T-helper 22 cell (primary cell): ENCODE results near the gene KLF13.

ENCODE experiments used
- DNase-seq: peaks from one replicate; pipeline ENCODE4 v3.0.0-alpha.2; 2020; ENCODE audit warnings: low read depth

The KLF13 gene

DNA sequence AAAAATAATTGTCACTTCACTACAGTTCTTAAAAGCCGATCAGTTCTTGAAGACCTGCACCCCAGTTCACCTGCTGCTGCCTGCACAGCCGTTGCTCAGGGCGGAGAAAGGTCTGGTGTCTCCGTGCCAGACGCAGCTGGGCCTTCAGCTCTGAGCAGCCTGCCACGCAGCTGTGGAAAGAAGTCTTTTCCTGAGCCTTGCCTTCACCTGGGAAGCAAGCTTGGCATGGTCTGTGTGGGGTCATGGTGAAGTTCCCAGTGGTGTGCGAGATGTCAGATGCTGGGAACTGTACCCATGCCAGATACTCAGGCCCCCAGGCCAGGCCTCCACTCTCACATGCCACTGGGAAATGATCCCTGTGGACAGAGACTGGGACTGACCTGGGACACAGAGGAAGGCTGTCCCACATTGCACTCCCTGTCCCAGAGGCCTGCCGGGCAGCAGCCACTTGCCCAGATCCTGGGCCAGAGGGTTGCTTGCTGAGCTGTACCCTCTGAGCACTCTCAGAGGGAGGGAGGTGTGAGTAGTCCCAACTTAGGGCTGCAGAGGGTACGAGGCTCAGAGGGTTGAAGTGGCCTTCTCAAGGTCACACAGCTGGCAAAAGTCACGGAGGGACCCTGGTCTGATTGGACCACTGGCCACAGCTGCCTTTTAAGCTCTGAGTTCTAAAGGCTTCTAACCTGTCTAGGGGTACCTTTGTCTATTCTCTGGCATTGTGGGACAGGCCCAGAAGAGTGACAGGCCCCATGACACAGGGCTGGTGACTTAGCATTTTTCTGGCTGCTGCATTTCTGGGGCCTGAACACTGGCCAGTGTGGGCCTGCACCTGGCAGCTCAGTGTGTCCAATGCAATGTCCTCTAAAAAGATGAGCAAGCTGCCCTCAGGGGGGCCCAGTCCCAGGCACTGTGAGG, 55.4 kb downstream of the KLF13 start:
- no peak for DNase-seq

DNA sequence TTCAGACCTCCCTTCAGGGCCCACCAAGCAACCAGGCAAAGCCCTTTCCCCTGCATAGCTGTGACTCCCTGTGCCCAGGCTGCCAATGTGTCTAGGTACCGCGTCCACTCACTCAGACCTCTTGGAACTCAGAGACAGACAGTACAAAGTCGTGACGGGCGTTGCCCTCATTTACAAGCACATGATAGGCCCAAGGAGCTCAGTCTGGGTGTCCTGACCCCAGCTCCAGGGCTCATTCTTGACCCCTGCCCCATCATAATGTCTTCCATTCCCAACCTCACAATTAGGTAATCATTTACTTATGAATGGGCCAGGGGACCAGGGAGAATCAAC, 56.0 kb downstream of the KLF13 start:
- DNase-seq: no peak

DNA sequence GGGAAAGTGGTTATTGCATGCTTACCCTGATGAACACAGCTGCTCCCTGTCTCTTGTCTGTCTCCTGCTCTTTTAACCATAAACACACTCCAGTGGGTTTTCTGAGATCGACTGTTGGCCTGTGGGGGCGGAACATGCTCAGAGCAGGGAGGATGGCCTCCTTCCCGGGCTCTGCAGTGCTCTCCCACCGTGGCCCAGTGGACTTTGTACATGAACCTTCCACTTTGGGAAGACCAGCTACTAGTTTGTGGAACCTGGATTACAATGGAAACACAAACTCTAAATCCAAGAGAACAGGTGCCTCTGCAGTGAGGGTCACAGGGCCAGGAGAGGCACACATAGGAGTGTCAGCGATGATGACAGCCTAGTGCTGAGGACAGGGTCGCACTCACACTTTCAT, 56.5 kb downstream of the KLF13 start:
- no peak for DNase-seq

DNA sequence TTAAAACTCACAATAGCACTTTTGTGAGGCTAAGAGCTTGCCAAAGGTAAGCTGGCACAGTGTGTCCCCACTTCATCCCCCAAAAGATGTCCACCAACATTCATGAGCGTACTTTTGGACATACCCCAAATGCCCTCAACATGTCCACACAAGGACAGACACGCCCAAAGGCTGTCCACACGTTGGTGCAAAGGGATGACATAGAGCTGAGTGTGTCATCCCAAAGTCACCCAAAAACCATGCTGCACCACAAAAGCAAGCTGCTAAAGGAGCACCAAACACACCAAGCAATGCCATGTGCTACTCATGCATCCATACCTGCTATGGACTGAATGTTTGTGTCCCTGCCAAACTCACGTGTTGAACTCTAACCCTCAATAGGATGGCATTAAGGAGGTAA, 57.9 kb downstream of the KLF13 start:
- DNase-seq: no peak

DNA sequence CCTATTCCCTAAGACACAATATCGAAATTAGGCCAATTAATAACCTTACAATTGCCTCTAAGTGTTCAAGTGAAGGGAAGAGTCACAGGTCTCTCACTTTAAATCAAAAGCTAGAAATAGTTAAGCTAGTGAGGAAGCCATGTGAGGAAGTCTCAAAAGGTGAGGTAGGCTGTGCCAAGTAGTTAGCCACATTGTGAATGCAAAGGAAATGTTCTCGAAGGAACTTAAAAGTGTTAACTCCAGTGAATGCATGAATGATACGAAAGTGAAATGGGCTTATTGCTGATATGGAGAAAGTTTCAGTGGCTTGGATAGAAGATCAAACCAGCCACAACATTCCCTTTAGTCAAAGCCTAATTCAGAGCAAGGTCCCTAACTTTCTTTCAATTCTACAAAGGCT, 59.1 kb downstream of the KLF13 start:
- no peak for DNase-seq

DNA sequence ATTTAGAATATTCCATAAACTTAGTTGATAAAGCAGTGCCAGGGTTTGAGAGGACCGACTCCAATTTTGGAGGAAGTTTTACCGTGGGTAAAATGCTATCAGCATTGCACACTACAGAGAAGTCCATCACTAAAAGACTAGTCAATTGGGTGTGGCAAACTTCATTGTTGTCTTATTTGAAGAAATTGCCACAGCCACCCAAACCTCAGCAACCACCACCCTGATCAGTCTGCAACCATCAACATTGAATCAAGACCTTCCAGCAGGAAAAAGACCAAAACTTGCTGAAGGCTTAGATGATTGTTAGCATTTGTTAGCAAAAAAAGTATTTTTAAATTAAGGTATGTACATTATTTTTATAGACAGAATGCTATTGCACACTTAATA, 60.5 kb downstream of the KLF13 start:
- no peak for DNase-seq

DNA sequence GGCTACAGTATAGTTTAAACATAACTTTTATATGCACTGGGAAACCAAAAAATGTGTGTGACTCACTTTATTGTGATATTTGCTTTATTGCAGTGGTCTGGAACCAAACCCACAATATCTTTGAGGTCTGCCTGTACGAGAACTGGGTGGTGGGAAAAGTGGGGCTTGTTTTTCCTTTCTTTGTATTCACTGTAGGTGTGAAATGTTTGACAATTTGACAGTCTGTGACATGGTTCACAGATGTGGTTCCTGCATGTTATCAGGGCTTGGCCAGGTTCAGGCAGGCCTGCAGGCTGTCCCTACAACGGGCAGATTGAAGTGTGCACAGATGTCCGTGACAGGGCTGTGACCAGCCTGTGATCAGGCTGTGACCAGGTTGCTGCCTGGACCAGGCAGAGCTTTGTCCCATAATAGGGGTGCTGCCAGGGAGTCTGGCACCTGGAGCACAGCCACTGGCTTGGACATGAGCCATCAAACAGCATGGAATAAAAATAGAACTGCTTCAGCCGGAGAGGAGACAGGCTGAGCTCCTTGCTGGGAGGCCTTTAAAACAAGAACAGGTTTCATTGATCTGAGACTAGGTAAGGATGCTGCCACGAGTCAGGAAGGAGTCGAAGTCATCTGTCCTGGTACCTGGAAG, 61.0 kb downstream of the KLF13 start:
- DNase-seq: no peak

DNA sequence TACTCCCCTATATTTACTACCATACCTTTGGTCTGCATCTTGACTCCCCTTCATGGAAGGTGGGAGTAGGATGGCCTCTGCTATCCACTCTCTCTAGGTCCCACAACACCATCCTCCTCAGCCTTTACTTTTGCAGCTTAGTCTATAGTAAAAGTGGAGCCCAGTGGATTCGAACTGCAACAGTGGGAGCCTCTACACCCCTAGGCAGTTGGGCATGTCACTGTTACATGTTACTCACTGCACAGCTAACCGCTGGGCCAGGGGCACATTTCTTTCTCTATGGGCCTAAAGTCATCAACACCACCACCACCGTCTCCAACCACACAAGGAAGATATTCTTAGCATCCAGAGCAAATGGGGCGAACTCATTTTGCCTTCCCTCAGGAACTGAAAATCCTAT, 62.9 kb downstream of the KLF13 start:
- DNase-seq: no peak

DNA sequence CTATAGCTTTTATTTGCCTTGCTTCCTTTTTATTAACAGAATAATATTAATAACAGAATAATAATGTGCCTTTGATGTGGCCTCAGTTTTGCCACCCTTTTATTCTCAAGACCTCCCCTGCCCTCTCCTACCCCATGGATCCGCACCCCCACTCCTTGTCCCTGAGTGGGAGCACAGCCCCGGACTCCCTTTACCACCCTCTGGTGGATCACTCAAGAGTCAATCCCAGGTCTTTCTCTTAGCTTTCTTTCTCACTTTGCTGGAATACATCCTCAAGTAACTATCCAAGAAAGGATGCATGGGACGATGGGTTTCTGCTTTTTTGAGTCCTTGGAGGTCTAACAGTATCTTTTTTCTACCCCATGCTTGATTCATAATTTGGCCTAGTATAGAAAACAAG, 63.4 kb downstream of the KLF13 start:
- DNase-seq: no peak

DNA sequence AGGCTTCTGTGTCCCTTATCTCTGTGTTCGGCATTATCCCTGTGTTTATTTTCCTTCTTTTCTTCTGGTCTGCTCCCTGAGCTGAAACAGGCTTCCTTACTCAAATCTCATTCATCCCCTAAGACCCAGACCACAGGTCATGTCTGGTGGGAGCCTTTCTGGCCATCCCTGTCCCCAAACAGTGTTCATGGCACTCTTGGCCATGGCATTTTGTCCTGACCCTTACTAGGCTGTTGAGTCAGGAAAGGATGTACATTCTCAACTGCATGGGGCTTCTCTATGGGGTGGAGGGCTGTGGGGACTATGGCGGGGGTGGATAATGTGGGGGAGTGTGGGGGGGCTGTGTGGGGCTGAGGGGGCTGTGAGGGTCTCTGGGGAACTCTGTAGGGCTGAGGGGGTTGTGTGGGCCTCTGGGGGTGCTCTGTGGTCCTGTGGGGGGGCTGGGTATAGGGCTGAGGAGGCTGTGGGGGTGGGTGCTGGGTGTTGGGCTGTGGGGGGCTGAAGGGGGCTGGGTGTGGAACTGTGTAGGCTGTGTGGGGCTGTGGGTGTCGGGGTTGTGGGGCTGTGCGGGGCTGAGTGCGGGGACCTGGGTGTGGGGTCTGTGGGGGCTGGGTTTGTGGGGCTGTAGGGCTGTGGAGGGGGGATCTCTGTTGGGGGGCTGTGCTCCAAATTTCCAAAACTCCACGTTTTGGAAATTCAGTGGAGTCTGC, 64.3 kb downstream of the KLF13 start:
- DNase-seq: no peak

DNA sequence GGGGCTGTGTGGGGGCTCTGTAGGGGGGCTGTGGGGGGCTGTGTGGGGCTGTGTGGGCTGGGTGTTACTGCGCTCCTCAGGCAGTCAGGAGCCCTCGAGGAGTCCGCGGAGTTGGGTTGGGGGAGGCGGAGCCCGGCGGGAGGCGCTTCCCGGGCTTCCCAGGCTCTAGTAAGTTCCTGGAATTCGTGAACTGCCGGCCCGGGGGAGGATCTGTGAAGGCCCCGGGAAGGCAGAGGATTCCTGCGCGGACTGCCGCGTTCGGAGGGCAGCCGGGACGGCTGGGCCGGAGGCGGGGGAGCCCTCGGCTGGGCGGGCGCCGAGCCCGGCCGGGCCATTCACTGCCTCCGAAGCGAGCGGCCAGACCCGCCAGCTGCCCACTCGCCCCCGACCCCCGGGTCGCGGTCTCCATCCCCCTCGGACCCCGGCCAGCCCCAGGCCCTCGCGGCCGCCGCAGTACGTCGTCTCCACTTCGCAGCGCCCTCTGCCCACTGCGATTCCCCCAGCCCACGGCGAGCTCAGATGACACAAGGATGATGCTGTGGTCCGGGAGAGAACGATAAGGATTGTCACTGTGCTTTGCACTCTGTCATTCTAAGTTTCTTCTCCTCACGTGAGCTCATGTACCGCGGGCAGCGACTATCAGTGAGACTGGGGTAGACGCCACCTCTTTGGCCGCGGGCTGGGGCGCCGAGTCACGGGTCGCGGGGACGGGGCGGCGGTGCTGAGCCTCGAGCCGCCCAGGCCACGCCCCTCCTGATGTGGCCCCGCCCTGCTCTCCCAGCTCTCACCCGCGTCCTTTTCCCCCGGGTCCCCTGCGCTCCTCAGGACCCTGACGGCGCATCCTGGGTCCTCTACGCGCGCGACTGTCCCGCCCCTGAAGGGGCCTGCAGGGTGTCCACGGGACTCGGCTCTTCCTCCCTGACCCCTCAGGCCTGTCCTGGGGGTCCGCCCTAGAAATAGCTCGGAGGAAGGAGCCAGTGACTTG, 65.3 kb downstream of the KLF13 start:
- peak; percentile 71 for DNase-seq

DNA sequence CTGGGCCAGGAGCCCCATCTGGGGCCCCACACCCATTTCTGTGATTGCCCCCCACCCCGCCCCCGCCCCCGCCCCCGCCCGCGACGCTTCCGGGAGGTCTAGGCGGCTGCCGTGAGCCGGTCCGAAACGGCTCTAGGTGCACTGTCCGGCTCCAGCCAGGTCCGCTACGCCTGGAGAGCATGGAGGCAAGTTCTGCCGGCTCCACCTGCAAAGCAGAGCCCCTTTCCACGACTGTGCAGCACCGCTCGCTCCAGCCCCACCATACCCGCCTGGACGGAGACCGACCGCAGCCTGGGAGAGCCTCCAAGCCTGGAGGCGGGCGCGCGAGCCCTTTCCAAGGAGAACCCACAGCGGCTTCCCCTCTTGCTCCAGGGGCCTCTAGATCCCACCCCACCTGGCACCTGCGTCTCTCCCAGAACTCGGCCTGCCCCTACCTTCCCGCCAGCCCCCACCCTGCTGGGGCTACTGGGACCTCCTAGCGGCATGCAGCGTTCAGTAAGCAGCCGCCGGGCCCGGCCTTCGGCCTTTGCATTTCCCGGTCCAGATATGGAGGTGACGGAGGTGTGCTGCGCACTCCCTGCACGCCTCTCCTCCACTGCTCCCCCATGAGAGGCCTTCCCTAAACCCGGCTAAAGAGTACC, 66.2 kb downstream of the KLF13 start:
- DNase-seq: no peak

DNA sequence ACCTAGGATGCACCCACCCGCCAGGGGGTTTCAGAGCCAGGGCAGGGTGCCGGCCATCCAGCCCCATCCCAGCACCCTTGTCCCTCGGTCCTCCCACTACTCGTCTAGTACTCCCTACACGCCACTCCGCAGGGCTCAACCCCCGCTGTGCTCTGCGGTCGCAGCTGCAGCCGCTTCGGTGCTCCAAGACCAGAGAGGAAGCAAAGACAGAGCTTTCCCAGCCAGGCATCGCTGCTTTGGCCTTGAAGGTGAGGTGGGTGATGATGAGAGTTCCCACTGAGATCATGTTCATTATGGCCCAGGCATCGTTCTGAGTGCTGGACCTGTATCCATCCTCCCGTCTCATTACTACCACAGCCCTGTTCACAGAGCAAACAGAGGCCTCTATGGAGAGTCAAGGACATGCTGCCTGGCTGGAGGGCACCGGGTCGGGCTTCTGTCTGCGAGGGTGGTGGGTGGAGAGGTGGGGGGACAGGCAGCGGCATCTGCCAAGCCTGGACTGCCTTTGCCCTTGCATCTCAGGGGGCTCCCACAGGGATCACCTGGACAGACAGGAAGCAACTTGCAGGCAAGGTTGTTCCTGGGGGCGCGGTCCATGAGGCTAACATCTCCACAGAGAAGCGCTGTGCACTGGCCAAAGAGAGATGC, 66.9 kb downstream of the KLF13 start:
- no peak for DNase-seq

DNA sequence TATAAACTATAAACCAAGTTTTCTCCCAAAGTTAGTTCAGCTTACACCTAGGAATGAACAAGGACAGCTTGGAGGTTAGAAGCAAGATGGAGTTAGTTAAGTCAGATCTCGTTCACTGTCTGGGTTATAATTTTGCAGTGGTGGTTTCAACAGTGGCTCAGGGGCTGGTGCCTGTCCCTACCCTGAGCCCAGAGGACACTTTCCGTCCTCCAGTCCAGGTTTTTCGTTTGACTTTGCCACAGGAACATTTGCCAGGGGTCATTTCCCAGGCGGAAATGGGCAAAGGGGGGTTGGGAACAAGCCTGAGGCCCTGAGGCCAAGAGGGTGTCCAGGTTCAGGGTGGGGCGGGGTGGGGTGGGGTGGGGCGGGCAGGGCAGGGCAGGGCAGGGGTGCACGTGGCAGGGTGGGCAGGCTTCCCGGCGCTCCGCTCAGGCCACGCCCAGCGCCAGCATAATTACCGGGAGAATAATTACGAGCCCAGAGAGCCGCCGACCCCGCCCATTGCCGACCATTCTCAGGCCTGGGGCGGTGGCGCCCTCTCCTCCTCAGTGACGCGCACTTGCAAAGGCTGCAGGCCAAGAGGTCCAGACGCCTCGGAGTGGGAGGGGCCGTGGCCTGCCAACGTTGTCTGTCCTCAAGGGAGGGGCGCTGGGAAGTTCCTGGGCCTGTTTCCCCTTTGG, 70.4 kb downstream of the KLF13 start:
- DNase-seq: no peak

DNA sequence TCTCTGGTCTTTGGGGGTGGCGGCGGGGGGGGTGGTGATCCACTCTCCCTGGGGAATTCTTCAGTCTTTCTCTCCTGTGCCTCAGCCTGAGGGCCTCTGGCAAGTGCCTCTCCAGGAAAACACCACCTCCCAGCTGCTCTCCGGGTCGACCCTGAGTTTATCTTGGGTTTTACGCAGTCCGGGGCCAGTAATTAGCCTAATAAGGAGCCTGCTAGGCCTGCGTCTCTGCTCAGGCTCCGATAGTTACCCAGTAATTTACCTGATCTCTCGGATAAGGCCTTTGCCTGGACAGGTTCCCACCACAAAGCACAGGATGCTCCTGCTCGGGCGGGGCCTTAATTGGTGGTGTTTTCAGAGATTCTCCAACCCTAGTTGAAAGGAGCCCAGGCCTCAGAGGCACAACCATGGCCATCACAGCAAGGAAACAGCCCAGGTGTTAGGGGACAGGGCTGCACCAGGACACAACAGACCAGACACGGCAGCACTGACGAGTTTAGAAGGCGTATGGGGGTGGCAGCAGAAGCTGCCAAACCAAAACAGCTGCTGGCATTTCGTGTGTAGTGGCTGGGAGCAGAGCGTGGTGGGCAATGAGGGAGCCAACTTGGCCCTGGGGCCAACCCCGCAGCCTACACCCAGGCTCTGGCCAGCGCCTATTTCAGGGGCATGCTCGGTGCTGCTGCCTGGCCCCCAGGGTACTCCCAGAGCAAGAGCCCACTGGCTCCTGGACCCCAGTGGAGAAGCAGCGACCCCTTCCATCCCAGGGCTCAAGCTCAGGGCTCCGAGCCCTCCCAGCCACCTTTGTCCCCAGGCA, 71.4 kb downstream of the KLF13 start:
- DNase-seq: no peak

DNA sequence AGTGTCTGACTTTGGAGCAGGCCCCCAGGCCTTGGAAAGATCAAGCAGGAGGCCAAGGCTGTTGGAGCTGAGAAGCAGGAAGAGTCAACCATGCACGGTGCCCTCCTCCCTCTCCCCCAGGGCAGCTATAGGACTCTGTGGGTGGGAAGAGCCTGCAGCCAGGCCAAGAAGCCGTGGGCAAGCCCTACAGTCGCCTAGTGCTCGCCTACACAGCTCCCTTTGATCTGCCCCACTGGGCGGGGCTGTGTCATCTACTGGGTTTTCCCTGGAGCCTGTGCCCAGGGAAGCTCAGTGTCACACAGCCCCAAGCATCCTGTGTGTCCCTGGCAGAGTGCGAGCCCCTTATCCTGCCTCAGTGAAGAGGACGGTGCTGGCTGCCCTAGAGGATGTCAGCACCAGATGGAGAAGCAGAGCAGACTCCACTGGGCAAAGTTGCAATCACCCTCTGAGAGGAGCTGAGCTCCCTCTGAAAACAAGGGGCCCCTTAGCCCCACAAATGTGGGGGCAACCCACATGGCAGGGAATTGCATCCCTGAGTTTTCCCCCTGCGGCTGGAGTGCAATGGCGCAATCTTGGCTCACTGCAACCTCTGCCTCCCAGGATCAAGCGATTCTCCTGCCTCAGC, 72.2 kb downstream of the KLF13 start:
- no peak for DNase-seq

DNA sequence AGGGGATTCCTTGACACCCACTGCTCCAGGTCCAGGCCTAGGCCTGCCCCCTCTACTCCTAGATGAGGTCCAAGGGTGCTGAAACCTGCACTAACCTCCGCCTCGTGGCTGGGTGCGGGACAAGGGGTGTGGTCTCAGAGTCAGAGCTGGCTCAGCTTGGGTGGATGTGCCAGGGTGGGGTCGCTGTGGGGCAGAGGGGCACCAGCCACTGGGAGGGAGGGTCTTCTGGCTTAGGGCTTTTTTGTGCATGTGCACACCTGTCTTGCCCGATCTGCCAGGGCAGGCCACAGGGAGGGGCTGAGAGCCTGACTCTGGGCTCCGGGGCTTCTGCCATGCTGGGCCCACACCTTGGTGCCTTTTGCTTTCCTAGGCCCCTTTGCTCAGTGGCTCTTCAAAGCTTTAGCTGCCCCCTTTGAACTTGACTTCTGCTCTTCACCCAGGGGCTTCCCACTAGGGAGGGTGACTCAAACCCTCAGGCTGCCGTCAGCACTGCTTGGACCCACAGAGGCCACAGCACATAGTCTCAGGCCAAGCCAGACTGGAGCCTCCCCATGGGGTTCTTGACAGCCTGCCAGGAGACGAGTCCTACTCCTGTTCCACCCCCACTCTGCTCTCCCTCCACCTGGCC, 73.0 kb downstream of the KLF13 start:
- DNase-seq: no peak

DNA sequence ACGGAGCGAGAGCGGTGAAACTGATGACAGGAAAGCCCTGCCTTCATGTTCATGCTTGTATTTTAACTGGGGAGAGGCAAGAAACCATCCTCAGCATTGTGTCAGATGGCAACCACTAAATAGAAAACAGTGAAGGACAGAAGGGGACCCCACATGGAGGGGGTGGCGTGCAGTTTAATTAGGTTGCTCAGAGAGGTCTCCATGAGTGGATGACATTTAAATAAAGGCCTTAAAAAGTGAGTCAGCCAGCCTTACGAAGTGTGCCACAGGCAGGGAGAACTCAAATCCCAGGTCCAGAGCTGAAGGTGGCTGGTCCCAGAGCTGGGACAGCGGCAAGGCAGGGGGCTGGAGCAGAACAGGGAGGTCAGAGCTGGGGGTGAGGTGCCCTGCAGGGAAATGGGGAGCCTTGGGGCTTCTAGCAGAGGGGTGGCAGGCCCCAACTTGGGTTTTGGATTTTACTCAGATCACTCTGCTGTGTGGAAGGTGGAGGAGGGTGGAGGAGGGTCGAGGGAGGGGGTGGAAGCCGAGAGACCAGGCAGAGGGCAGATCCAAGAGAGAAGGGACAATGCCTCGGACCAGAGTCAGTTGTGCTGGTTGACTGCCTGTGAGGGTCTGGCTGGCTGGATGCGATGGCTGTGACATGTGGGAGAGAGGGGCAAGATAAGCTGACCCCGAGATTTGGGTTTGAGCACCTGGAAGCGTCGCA, 73.7 kb downstream of the KLF13 start:
- no peak for DNase-seq
